Measurements from ENCODE around the gene PSKH1.
A peak's percentile ranks its signal among the peaks of the same experiment; 100 is the strongest.

Gene PSKH1

DNA sequence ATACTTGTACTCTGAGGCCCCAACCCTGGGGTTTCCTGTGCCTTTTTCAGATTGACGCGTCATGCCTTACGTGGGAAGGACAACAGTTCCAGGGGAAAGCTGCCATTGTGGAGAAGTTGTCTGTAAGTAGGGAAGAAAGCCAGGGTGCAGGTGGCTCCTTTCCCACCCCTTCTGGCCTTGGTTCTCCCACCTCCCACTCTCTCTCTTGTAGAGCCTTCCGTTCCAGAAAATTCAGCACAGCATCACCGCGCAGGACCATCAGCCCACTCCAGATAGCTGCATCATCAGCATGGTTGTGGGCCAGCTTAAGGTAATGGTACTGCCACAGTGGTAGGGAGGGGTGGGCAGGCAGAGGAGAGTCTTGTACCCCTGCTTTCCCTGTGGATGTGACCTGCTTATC is 24.8 kb upstream of the PSKH1 start:
- no peak overlapping the region for H3K4me3 ChIP-seq (ENCODE audit: low read depth, low read length)
- TF ChIP-seq, protein P1, sequence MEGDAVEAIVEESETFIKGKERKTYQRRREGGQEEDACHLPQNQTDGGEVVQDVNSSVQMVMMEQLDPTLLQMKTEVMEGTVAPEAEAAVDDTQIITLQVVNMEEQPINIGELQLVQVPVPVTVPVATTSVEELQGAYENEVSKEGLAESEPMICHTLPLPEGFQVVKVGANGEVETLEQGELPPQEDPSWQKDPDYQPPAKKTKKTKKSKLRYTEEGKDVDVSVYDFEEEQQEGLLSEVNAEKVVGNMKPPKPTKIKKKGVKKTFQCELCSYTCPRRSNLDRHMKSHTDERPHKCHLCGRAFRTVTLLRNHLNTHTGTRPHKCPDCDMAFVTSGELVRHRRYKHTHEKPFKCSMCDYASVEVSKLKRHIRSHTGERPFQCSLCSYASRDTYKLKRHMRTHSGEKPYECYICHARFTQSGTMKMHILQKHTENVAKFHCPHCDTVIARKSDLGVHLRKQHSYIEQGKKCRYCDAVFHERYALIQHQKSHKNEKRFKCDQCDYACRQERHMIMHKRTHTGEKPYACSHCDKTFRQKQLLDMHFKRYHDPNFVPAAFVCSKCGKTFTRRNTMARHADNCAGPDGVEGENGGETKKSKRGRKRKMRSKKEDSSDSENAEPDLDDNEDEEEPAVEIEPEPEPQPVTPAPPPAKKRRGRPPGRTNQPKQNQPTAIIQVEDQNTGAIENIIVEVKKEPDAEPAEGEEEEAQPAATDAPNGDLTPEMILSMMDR (IDR thresholded peaks at IDR 0.05; ENCODE audit: insufficient read depth, low read depth, low read length, missing control alignments), result no peak
- no peak for DNase-seq (ENCODE audit: low read depth)

DNA sequence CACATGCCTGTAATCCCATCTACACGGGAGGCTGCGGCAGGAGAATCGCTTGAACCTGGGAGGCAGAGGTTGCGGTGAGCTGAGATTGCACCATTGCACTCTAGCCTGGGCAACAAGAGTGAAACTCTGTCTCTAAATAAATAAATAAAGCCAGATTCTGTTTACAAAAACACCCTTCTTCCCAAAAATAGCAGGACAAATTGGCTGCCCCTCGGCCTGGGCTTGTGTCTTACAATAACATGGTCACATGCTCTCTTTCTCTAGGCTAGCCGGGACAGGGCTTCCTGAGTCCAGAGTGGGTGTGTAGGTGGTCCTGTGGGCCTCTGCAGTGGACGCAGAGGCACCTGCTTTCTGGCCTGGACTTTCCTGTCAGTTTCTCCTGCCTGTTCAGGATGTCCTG is 23.4 kb upstream of the PSKH1 start:
- no peak overlapping the region for H3K4me3 ChIP-seq (ENCODE audit: low read depth, low read length)
- DNase-seq (ENCODE audit: low read depth), result no peak
- TF ChIP-seq, protein P1 (IDR thresholded peaks at IDR 0.05; ENCODE audit: insufficient read depth, low read depth, low read length, missing control alignments), result no peak

DNA sequence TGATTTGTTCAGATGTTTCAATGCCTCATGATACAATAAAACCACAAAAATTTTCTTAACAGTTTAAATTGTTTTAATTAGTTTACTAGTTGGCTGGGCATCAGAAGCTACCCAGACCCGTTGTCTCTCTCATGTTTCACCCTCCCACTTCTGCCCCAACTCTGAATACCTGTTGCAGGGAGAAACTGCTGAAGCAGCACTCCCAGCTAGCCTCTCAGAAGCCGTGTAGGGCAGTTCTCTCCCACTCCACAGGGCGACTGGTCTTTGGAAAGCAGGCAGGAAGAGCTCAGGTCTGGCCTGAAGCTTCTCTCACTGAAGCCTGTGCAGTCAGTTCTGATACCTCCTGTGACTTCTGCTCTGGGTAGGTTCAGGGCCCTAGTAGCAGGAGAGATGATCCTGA is 21.8 kb upstream of the PSKH1 start:
- no peak for DNase-seq (ENCODE audit: low read depth)
- TF ChIP-seq, protein P1 (IDR thresholded peaks at IDR 0.05; ENCODE audit: insufficient read depth, low read depth, low read length, missing control alignments), result no peak
- H3K4me3 ChIP-seq (ENCODE audit: low read depth, low read length), result no peak overlapping the region

DNA sequence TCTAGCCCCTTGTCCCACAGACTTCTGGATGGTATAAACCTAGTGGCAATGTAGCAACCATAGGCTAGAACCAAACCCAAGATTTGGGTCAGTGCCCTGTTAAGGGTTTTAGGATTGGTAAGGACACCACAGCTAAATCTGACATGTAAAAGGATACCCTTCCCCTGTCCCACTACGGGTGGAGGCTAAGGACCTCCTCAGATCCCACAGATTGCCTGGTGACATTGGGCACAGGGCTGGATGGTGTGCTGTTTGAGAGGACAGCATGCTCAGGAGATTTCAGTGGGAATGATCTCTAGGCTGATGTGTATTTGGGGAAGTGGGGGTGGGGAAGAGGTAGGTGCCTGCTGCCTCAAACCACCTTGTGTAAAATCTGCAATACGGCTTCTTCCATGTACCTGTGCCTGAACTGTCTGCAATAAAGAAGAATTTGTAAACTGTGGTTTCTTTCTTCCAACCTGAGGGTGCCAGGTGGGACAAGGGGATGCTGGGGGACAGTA is 20.9 kb upstream of the PSKH1 start:
- no peak overlapping the region for H3K4me3 ChIP-seq (ENCODE audit: low read depth, low read length)
- DNase-seq (ENCODE audit: low read depth), result no peak
- TF ChIP-seq, protein P1 (IDR thresholded peaks at IDR 0.05; ENCODE audit: insufficient read depth, low read depth, low read length, missing control alignments), result no peak

DNA sequence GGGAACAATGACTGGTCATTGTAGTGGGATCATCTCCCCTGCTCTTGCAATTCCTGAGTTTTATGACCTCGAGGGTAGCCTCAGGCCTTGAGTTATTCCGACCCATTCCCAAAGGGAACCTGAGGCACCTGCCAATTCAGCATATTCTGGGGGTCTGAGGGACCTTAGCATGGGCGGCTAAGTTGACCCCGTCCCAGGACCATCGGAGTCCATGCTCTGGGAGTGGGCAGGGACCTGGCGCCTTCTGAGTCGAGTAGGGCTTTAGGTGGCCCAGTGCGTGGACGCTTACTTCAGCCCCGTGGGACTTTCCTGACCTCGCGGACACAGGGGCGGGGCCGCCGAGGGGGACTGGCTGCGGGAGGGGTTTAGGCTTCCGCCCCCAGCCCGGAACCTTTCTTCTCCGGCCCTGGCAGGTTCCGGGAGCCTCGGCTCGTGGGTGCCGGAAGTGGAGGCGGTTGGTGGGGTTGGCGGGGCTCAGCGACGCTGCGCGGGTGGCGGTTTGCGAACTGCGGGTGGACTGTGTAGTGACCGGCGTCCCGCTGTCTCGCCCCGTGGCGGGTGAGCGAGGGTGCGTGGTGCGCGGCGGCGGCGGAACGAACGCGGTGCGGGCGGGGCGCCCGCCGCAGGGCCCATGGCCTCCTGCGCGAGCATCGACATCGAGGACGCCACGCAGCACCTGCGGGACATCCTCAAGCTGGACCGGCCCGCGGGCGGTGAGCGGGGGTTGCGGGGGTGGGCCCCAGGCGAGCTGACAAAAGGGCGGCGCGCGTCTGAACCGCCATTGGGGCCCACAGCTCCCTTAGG is 20.2 kb upstream of the PSKH1 start, which contains the start of gene EDC4:
Gene EDC4, plus strand, starts transcription at position 422 of the 804 bp plus-strand sequence. Its CDS starts 210 bp downstream, at position 632.
- peak; percentile 91 for DNase-seq (ENCODE audit: low read depth)
- TF ChIP-seq, protein P1 (IDR thresholded peaks at IDR 0.05; ENCODE audit: insufficient read depth, low read depth, low read length, missing control alignments), result no peak
- peak within 1 kb of the TSS; percentile 95 for H3K4me3 ChIP-seq (ENCODE audit: low read depth, low read length)

DNA sequence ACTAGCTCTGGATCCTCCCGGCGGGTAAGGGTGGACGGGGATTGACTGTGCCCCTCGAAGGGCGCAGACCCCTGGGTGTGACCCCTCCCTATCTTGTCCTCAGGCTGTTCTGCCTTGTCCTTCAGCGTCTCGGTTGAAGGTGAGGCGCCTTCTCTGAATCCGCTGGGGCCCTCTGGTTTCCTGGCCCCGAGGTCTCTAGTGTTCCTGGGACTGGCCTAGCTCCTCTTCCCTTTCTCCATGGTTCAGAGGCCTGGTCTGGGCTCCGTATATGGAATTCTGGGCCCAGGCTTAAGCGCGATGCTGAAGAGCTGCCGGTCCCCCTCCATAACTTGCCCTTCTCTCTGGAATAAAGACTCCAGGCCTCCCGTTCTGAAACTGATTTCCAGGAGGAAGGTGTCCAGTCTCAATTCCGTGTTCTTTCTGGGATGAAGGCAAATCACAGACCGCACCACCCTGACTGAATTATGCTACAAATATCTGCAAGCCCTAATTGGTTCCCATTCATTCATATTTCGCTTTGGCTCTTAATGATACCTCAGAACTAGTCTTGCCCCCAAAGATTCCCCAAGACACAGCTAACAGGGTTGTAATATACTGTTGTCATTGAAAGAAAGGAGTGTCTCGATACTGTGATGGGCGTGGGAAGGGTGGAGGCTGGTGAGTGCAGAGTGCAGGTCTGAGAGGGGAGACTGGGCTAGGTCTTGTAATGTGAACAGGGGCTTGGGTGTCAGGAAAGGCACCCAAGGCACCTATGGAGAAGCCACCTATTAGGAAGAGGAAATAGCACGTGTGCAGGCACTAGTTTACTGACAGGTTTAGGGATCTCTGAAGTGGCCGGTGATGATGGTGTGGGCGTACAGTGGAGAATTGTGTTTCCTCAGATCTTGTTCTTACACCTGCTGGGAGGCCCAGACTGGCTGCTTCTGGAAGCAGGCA is 19.4 kb upstream of the PSKH1 start:
- DNase-seq (ENCODE audit: low read depth), result no peak
- TF ChIP-seq, protein P1 (IDR thresholded peaks at IDR 0.05; ENCODE audit: insufficient read depth, low read depth, low read length, missing control alignments), result no peak
- H3K4me3 ChIP-seq (ENCODE audit: low read depth, low read length), result peak overlapping the region; percentile 95
